ENCODE data around the gene MRPL28. TPM values are rescaled to one million over a fixed set of nuclear protein-coding genes. Genes with fewer than 3 reads are reported as not detected.

Gene MRPL28
- total RNA-seq, 1 experiment from 2014 or later: 61.4 TPM

- Histone ChIP-seq H3K27me3 (ENCODE audit: insufficient read depth, low read length) (no peaks in the 10 kb centered on the region), H3K4me2 (ENCODE audit: low read length) (no peak overlapping the region), H3K4me3 (replicated peaks in 1 of 2; ENCODE audit: low read depth in 1 of 2, low read length in 2 of 2) (no peak overlapping the region), H4K20me1 (ENCODE audit: insufficient read depth) (no peaks in the 10 kb centered on the region), H3K36me3 (ENCODE audit: control insufficient read depth in 1 of 2, insufficient read depth in 2 of 2, low read length in 2 of 2) (no peaks in the 10 kb centered on the region), H3K27ac (ENCODE audit: low read depth, low read length) (no peak overlapping the region), H3K9ac (ENCODE audit: low read length) (no peak overlapping the region), H3K9me2 (ENCODE audit: insufficient read depth) (no peaks in the 10 kb centered on the region), H3K9me3 (ENCODE audit: control insufficient read depth in 1 of 2, insufficient read depth in 1 of 2, low read depth in 1 of 2, low read length in 2 of 2) (no peaks in the 10 kb centered on the region), H2AFZ (ENCODE audit: low read depth, low read length, poor library complexity, severe bottlenecking) (no peak overlapping the region), H3K79me2 (ENCODE audit: insufficient read depth, low read length) (peaks cover 7% of the 10 kb centered on the region; the same call in 1 of the 2 replicates), H3K4me1 (ENCODE audit: control insufficient read depth in 1 of 2, insufficient read depth in 2 of 2, low read length in 2 of 2) (peaks cover 0 to under 1% of the 10 kb centered on the region in 2 experiments; a peak in 1 of 4 replicates)
- no TSS peak for BruUV-seq (replicated peaks)
- ChIA-PET RAD21 (ENCODE audit: low non-redundant PET in 1 of 2, low total read pairs in 2 of 2, uncharacterized antibody in 2 of 2, unreplicated experiment in 2 of 2) (no interaction called here), POLR2A (no interaction called here), CTCF (no interaction called here)
- TF ChIP-seq ATF3 (IDR thresholded peaks at IDR 0.05) (no peak), ZFX (IDR thresholded peaks at IDR 0.05) (no peak), CBX3 (IDR thresholded peaks at IDR 0.05; ENCODE audit: low read depth) (no peak), ZBTB33 (IDR thresholded peaks at IDR 0.05; ENCODE audit: extremely low read depth, insufficient replicate concordance, low read length) (no peak), REST (IDR thresholded peaks at IDR 0.05; ENCODE audit: low read depth) (no peak)
- DNase-seq (ENCODE audit: low read depth, low spot score) (no peak), ATAC-seq (no peak)
- intact Hi-C loops (cut with micrococcal nuclease): no loop called here
Measured at GRCh38 chr16:375927-376816, 5.8 kb upstream of the MRPL28 start.

Measured in HCT116 (cell line).